Suprapubic skin (tissue), 4 donors: ENCODE data around the gene SRF. TPM values are rescaled to one million over a fixed set of nuclear protein-coding genes. Genes with fewer than 3 reads are reported as not detected.

Source experiments
- DNase-seq, 2 donors: peaks; one replicate each; pipeline ENCODE4 v3.0.0-alpha.2; 2019; ENCODE audit warnings: low spot score in 2 of 2
- H3K27ac ChIP-seq: fragments of 200-600 bp; sonication (generic); one replicate; pipeline ENCODE4 v1.5.1; 2019
- H3K27me3 ChIP-seq: fragments of 200-600 bp; sonication (generic); one replicate; pipeline ENCODE4 v1.5.1; 2019
- H3K36me3 ChIP-seq: fragments of 200-600 bp; sonication (generic); one replicate; pipeline ENCODE4 v1.5.1; 2019
- H3K4me1 ChIP-seq: fragments of 200-600 bp; sonication (generic); one replicate; pipeline ENCODE4 v1.5.1; 2019
- H3K4me3 ChIP-seq: fragments of 200-600 bp; sonication (generic); one replicate; pipeline ENCODE4 v1.5.1; 2019; ENCODE audit warnings: mild to moderate bottlenecking
- H3K9me3 ChIP-seq: fragments of 200-600 bp; sonication (generic); one replicate; pipeline ENCODE4 v1.5.1; 2019
- EP300 ChIP-seq: sonication (generic); formaldehyde crosslinking; IDR thresholded peaks from one replicate; pipeline ENCODE4 v1.6.1; 2017; ENCODE audit warnings: antibody characterized with exemption
- POLR2A ChIP-seq, 2 donors: fragments of 450-650 bp; IDR thresholded peaks; one replicate each; pipeline ENCODE4 v1.6.1; 2017; ENCODE audit warnings: antibody characterized with exemption in 2 of 2, mild to moderate bottlenecking in 2 of 2, moderate library complexity in 2 of 2
- POLR2AphosphoS5 ChIP-seq, 3 donors: sonication (generic); formaldehyde crosslinking; IDR thresholded peaks; one replicate each; pipeline ENCODE4 v1.6.1; 2017; ENCODE audit warnings: antibody characterized with exemption in 3 of 3
- WGBS: methylation state at CpG from one replicate; pipeline ENCODE4 v1.1.5; 2018; 5-methylcytosine and 5-hydroxymethylcytosine counted together
- total RNA-seq, 4 donors: library from RNA; depleted of rRNA; stranded (reverse); fragments of >200 nt; gene quantifications; one replicate each; pipeline ENCODE4 v1.1.0, GENCODE V29; 2016
- TF ChIP-seq, protein P1 (sequence below), 2 donors: fragments of 200-600 bp in 1 of 2; fragments of 450-650 bp in 1 of 2; sonication (generic) in 1 of 2; IDR thresholded peaks; one replicate each; pipeline ENCODE4 v1.5.1; 2016 to 2019; ENCODE audit warnings: antibody characterized with exemption in 2 of 2, mild to moderate bottlenecking in 1 of 2, moderate library complexity in 1 of 2

Gene SRF
- total RNA-seq, 4 donors from 2014 or later = 19.6 to 33.2 (median 28.9) TPM

DNA sequence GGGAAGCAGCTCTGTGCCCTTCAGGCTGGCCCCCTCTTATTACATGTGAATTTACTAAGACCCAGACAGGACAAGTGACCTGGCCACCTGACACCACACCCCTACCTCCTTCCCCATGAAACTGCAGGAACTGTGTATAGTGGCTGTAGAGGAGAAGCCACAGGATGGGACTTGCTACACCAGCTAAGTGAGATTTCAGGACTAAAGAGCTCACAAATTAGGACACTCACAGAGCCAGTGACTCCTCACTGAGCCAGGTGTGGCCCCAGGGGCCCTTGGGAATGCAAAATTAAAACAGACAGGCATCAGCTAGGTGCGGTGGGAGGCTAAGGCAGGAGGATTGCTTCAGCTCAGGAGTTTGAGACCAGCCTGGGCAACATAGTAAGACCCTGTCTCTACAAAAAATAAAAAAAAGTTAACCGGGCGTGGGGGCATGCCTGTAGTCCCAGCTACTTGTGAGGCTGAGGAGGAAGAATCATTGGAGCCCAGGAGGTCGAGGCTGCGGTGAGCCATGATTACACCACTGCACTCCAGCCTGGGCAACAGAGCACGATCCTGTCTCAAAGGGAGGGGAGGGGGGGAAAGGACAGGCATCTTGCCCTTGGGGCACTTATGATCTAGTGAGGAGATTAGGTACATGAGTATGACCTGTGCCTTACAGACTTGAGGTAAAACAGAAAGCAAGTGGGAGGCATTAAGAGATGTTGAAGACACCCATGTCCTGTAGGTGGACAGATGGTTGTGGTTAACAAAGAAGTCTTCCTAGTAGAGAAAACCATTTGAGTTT lies 23.2 kb upstream of the SRF start:
- TF ChIP-seq, protein P1, sequence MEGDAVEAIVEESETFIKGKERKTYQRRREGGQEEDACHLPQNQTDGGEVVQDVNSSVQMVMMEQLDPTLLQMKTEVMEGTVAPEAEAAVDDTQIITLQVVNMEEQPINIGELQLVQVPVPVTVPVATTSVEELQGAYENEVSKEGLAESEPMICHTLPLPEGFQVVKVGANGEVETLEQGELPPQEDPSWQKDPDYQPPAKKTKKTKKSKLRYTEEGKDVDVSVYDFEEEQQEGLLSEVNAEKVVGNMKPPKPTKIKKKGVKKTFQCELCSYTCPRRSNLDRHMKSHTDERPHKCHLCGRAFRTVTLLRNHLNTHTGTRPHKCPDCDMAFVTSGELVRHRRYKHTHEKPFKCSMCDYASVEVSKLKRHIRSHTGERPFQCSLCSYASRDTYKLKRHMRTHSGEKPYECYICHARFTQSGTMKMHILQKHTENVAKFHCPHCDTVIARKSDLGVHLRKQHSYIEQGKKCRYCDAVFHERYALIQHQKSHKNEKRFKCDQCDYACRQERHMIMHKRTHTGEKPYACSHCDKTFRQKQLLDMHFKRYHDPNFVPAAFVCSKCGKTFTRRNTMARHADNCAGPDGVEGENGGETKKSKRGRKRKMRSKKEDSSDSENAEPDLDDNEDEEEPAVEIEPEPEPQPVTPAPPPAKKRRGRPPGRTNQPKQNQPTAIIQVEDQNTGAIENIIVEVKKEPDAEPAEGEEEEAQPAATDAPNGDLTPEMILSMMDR (IDR thresholded peaks at IDR 0.05) = no peak
- TF ChIP-seq POLR2A (IDR thresholded peaks at IDR 0.05) (no peak), EP300 (no peak)
- peaks cover 9% of the 10 kb centered on the region for H3K4me1 ChIP-seq
- no peaks in the 10 kb centered on the region for H3K27me3 ChIP-seq
- peaks cover 17% of the 10 kb centered on the region for H3K36me3 ChIP-seq
- H3K4me3 ChIP-seq = no peak overlapping the region
- DNase-seq = no peak
- no peak overlapping the region for H3K27ac ChIP-seq
- H3K9me3 ChIP-seq = no peaks in the 10 kb centered on the region
- WGBS = 88% methylated on average over 6 of the region's 6 CpGs

DNA sequence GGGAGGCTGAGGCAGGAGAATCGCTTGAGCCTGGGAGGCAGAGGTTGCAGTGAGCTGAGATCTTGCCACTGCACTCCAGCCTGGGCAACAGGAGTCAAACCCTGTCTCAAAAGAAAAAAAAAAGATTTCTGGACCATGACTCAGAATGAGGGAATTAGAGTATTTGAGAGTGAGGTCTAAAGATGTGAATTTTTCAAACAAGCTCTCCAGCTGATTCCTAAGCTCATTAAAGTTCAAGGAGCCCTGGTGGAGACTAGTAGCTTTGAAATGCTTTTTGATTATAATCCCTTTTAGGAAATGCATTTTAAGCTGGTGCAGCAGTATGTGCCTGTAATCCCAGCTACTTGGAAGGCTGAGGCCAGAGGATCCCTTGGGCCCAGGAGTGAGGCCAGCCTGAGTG lies 21.8 kb upstream of the SRF start:
- H3K4me3 ChIP-seq = no peak overlapping the region
- H3K4me1 ChIP-seq = no peaks in the 10 kb centered on the region
- no peak for DNase-seq
- TF ChIP-seq, protein P1 (IDR thresholded peaks at IDR 0.05) = no peak
- TF ChIP-seq POLR2A (IDR thresholded peaks at IDR 0.05) = no peak
- TF ChIP-seq POLR2AphosphoS5 (IDR thresholded peaks at IDR 0.05) = no peak
- no peak for TF ChIP-seq EP300
- 94% methylated on average over 1 of the region's 1 CpG for WGBS
- no peaks in the 10 kb centered on the region for H3K9me3 ChIP-seq
- H3K27ac ChIP-seq = no peak overlapping the region
- H3K36me3 ChIP-seq = peaks cover 21% of the 10 kb centered on the region
- H3K27me3 ChIP-seq = no peaks in the 10 kb centered on the region

DNA sequence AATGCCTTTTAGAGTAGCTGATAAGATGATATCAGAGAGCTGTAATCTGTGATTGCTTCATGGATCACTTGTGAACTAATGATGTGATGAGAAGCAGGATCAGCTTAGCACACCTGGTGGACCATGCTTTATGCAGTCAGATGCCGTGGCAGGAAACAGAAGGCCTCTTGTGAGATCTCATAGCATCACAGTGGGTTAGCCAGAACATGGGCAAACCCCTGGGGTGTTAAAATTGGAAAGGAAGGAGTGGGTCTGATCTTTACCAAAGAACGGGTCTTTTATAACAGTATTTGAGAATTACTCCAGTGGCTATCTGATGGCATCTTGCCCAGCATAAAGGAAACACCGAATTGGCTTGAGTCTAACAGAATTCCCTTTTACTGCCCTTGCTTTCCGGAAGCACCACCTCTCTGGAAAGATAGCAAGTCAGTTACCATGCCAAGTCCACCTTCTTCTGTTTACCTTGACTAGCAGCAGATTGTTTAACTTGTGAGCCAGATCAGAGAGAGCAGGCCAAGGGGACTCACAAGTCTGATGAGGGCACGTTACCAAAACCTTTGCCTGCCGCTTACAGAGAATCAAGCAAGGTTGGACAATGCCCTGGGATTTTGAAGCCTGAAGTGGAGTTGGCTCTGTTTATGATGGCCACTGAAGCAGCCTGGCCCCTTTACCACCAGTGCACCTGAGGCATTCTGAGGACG lies 20.9 kb upstream of the SRF start:
- Histone ChIP-seq H3K36me3 (peaks cover 17% of the 10 kb centered on the region), H3K4me3 (no peak overlapping the region), H3K27ac (no peak overlapping the region), H3K4me1 (no peaks in the 10 kb centered on the region), H3K9me3 (no peaks in the 10 kb centered on the region), H3K27me3 (no peaks in the 10 kb centered on the region)
- TF ChIP-seq, protein P1 (IDR thresholded peaks at IDR 0.05) = no peak
- TF ChIP-seq POLR2AphosphoS5 (IDR thresholded peaks at IDR 0.05) = no peak
- TF ChIP-seq POLR2A (IDR thresholded peaks at IDR 0.05) = no peak
- TF ChIP-seq EP300 = no peak
- WGBS = 80% methylated on average over 7 of the region's 7 CpGs
- DNase-seq = no peak

DNA sequence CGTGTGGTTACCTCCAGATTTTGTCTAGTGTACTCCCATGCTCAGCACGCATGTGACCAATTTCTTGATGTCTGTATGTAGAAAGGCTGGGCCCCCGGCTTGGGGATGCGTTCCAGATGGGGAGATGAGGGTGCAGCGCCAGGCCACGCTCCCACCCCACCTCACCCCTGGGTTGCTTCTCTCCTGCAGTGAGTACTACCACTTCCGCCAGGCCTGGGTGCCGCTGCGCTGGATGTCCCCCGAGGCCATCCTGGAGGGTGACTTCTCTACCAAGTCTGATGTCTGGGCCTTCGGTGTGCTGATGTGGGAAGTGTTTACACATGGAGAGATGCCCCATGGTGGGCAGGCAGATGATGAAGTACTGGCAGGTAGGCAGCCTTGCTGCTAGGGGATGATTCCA lies 11.5 kb upstream of the SRF start:
- Histone ChIP-seq H3K9me3 (no peaks in the 10 kb centered on the region), H3K27me3 (no peaks in the 10 kb centered on the region)
- WGBS = 80% methylated on average over 11 of the region's 11 CpGs

DNA sequence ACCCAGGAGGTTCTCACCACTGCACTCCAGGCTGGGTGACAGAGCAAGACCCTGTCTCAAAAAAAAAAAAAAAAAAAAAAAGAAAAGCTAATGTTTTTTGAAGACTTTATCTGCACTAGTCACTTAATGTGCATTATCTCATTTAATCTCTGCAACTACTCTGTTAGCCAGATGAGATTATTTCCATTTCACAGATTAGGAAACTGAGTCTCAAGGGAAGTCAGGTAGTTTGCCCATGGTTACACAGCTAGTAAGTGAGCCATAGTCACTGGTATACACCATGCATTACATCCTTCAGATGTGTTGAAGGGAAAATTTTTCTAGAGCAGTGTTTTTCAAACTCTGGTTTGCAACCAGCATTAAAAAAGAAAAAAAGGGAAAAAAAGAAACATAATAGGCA lies 7.2 kb upstream of the SRF start:
- Histone ChIP-seq H3K9me3 (no peaks in the 10 kb centered on the region), H3K4me1 (no peaks in the 10 kb centered on the region), H3K36me3 (peaks cover 20% of the 10 kb centered on the region), H3K27me3 (no peaks in the 10 kb centered on the region), H3K27ac (no peak overlapping the region), H3K4me3 (no peak overlapping the region)
- TF ChIP-seq POLR2A (IDR thresholded peaks at IDR 0.05) = no peak
- TF ChIP-seq POLR2AphosphoS5 (IDR thresholded peaks at IDR 0.05) = no peak
- no peak for TF ChIP-seq EP300
- TF ChIP-seq, protein P1 (IDR thresholded peaks at IDR 0.05) = no peak
- DNase-seq = no peak

More for the DNA sequence above, 11.5 kb upstream of the SRF start:
- no peak for DNase-seq
- Histone ChIP-seq H3K36me3 (peaks cover 20% of the 10 kb centered on the region), H3K4me1 (no peaks in the 10 kb centered on the region), H3K4me3 (no peak overlapping the region), H3K27ac (no peak overlapping the region)
- TF ChIP-seq POLR2A (IDR thresholded peaks at IDR 0.05) (no peak), EP300 (no peak)
- TF ChIP-seq, protein P1 (IDR thresholded peaks at IDR 0.05) = no peak
